ENCODE measurements around the gene SLAIN2.
"Not testable (repeated sequence)": the region's sequence is repeated elsewhere in the genome, so short reads cannot be mapped to it uniquely, and the experiment has no call there.

Gene SLAIN2

GRCh38 chr4:48372272-48372671 lies 30.9 kb downstream of the SLAIN2 start:
- no peak for DNase-seq

GRCh38 chr4:48375651-48376304 lies 34.4 kb downstream of the SLAIN2 start:
- no peak for DNase-seq

- DNase-seq: no peak
Observed at GRCh38 chr4:48379587-48380180, 38.4 kb downstream of the SLAIN2 start.

GRCh38 chr4:48380583-48381167 lies 39.3 kb downstream of the SLAIN2 start:
- DNase-seq: no peak

- DNase-seq: no peak
Observed at GRCh38 chr4:48388525-48389154, 47.3 kb downstream of the SLAIN2 start.

- DNase-seq: no peak
Observed at GRCh38 chr4:48396043-48396442, 54.7 kb downstream of the SLAIN2 start.

- DNase-seq: no peak
Observed at GRCh38 chr4:48400416-48400815, 59.1 kb downstream of the SLAIN2 start.

GRCh38 chr4:48403358-48403757 lies 62.0 kb downstream of the SLAIN2 start:
- no peak for DNase-seq

GRCh38 chr4:48403779-48404178 lies 62.5 kb downstream of the SLAIN2 start:
- DNase-seq: no peak

- no peak for DNase-seq
Observed at GRCh38 chr4:48405924-48406323, 64.6 kb downstream of the SLAIN2 start.

GRCh38 chr4:48409203-48409602 lies 67.9 kb downstream of the SLAIN2 start:
- no peak for DNase-seq

GRCh38 chr4:48410812-48411211 lies 69.5 kb downstream of the SLAIN2 start:
- DNase-seq: no peak

- DNase-seq: no peak
Observed at GRCh38 chr4:48420144-48420543, 78.8 kb downstream of the SLAIN2 start.

GRCh38 chr4:48421101-48421500 lies 79.8 kb downstream of the SLAIN2 start:
- DNase-seq: no peak

GRCh38 chr4:48428926-48429325 lies 87.6 kb downstream of the SLAIN2 start:
- DNase-seq: no peak

- DNase-seq: no peak
Observed at GRCh38 chr4:48429709-48430474, 88.6 kb downstream of the SLAIN2 start.

GRCh38 chr4:48431401-48431800 lies 90.1 kb downstream of the SLAIN2 start:
- DNase-seq: no peak

GRCh38 chr4:48432017-48432416 lies 90.7 kb downstream of the SLAIN2 start:
- no peak for DNase-seq

- no peak for DNase-seq
Observed at GRCh38 chr4:48436318-48436717, 95.0 kb downstream of the SLAIN2 start.

- no peak for DNase-seq
Observed at GRCh38 chr4:48439988-48440387, 98.7 kb downstream of the SLAIN2 start.

GRCh38 chr4:48440914-48441313 lies 99.6 kb downstream of the SLAIN2 start:
- not testable (repeated sequence) for DNase-seq

- DNase-seq: no peak
Observed at GRCh38 chr4:48445704-48446103, 104.4 kb downstream of the SLAIN2 start.

GRCh38 chr4:48446642-48447041 lies 105.3 kb downstream of the SLAIN2 start:
- DNase-seq: no peak

Measured in NK-92 treated with Interleukin-12 subunit alpha and Interleukin-12 subunit beta, amount 100 ng/mL, for 24 hours (cell line).